ENCODE measurements around the gene FOXD4. TPM values are rescaled to one million over a fixed set of nuclear protein-coding genes. Genes with fewer than 3 reads are reported as not detected.
A peak's percentile ranks its signal among the peaks of the same experiment; 100 is the strongest.
"Not testable (repeated sequence)": the region's sequence is repeated elsewhere in the genome, so short reads cannot be mapped to it uniquely, and the experiment has no call there.

Gene FOXD4
- polyA plus RNA-seq, 1 donor (not counting 4 experiments of a cell fraction or from before 2014, with no cell fraction given): 0.18 TPM

GRCh38 chr9:94992-95391 is 23.2 kb downstream of the FOXD4 start:
- H3K27ac ChIP-seq (ENCODE audit: control insufficient read depth, insufficient read depth, low read length); H3K4me1 ChIP-seq (ENCODE audit: control insufficient read depth, extremely low read depth, insufficient read depth, low read length); H3K9me1 ChIP-seq (ENCODE audit: control insufficient read depth, extremely low read depth, insufficient read depth, low read length); H3K4me2 ChIP-seq (ENCODE audit: control insufficient read depth, extremely low read depth, insufficient read depth, low read depth, low read length); H3K4me3 ChIP-seq (ENCODE audit: control insufficient read depth in 2 of 3, extremely low read depth in 1 of 3, insufficient read depth in 2 of 3, low read depth in 1 of 3, low read length in 3 of 3); H3K27me3 ChIP-seq (ENCODE audit: control insufficient read depth, extremely low read depth, insufficient read depth, low read length); H3K79me2 ChIP-seq (ENCODE audit: control insufficient read depth, insufficient read depth, low read length); H2AFZ ChIP-seq (ENCODE audit: control insufficient read depth, low read length); dilution Hi-C loops (cut with MboI; ENCODE audit: extremely low pct_ligation_motif_present, low sequenced_read_pairs); H3K36me3 ChIP-seq (ENCODE audit: control insufficient read depth in 2 of 2, extremely low read depth in 1 of 2, insufficient read depth in 2 of 2, low read length in 2 of 2); H3K9ac ChIP-seq (ENCODE audit: control insufficient read depth, extremely low read depth, insufficient read depth, low read length); DNase-seq (ENCODE audit: low read depth, low spot score); FAIRE-seq; H4K20me1 ChIP-seq (ENCODE audit: control insufficient read depth, extremely low read depth, insufficient read depth, low read length); H3K9me3 ChIP-seq (ENCODE audit: control insufficient read depth, low read depth, low read length): not testable (repeated sequence)

DNA sequence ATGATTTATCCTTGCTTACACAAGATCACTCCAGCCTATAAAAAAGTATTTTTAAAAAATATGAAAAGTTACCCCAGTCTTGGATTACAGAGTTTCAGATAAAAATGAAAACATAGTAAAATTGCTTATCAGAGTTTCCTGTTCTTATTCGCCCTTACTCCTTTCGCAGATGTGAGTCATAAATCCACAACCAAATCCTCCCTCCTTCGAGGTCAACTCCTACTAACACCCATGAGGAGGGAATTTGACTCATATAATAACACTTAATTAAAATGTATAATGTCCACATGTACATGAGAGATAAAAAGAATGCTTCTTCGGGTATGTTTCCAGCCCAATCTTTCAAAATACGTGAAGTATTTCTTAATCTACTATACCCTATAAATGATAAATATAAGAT is 23.9 kb downstream of the FOXD4 start:
- dilution Hi-C loops (cut with MboI; ENCODE audit: extremely low pct_ligation_motif_present, low sequenced_read_pairs); FAIRE-seq; H4K20me1 ChIP-seq (ENCODE audit: control insufficient read depth, extremely low read depth, insufficient read depth, low read length); H3K27ac ChIP-seq (ENCODE audit: control insufficient read depth, insufficient read depth, low read length); H2AFZ ChIP-seq (ENCODE audit: control insufficient read depth, low read length); H3K27me3 ChIP-seq (ENCODE audit: control insufficient read depth, extremely low read depth, insufficient read depth, low read length); H3K9me1 ChIP-seq (ENCODE audit: control insufficient read depth, extremely low read depth, insufficient read depth, low read length); DNase-seq (ENCODE audit: low read depth, low spot score); H3K4me2 ChIP-seq (ENCODE audit: control insufficient read depth, extremely low read depth, insufficient read depth, low read depth, low read length); H3K4me1 ChIP-seq (ENCODE audit: control insufficient read depth, extremely low read depth, insufficient read depth, low read length); H3K9me3 ChIP-seq (ENCODE audit: control insufficient read depth, low read depth, low read length); H3K4me3 ChIP-seq (ENCODE audit: control insufficient read depth in 2 of 3, extremely low read depth in 1 of 3, insufficient read depth in 2 of 3, low read depth in 1 of 3, low read length in 3 of 3); H3K79me2 ChIP-seq (ENCODE audit: control insufficient read depth, insufficient read depth, low read length); H3K36me3 ChIP-seq (ENCODE audit: control insufficient read depth in 2 of 2, extremely low read depth in 1 of 2, insufficient read depth in 2 of 2, low read length in 2 of 2); H3K9ac ChIP-seq (ENCODE audit: control insufficient read depth, extremely low read depth, insufficient read depth, low read length): not testable (repeated sequence)

- H3K79me2 ChIP-seq (ENCODE audit: control insufficient read depth, insufficient read depth, low read length); H3K9me3 ChIP-seq (ENCODE audit: control insufficient read depth, low read depth, low read length); FAIRE-seq; H2AFZ ChIP-seq (ENCODE audit: control insufficient read depth, low read length); H3K27me3 ChIP-seq (ENCODE audit: control insufficient read depth, extremely low read depth, insufficient read depth, low read length); H4K20me1 ChIP-seq (ENCODE audit: control insufficient read depth, extremely low read depth, insufficient read depth, low read length); dilution Hi-C loops (cut with MboI; ENCODE audit: extremely low pct_ligation_motif_present, low sequenced_read_pairs); H3K36me3 ChIP-seq (ENCODE audit: control insufficient read depth in 2 of 2, extremely low read depth in 1 of 2, insufficient read depth in 2 of 2, low read length in 2 of 2); H3K4me3 ChIP-seq (ENCODE audit: control insufficient read depth in 2 of 3, extremely low read depth in 1 of 3, insufficient read depth in 2 of 3, low read depth in 1 of 3, low read length in 3 of 3); H3K4me2 ChIP-seq (ENCODE audit: control insufficient read depth, extremely low read depth, insufficient read depth, low read depth, low read length); DNase-seq (ENCODE audit: low read depth, low spot score); H3K9me1 ChIP-seq (ENCODE audit: control insufficient read depth, extremely low read depth, insufficient read depth, low read length); H3K4me1 ChIP-seq (ENCODE audit: control insufficient read depth, extremely low read depth, insufficient read depth, low read length); H3K27ac ChIP-seq (ENCODE audit: control insufficient read depth, insufficient read depth, low read length); H3K9ac ChIP-seq (ENCODE audit: control insufficient read depth, extremely low read depth, insufficient read depth, low read length): not testable (repeated sequence)
These were observed 24.3 kb downstream of the FOXD4 start for GRCh38 chr9:93909-94308.

GRCh38 chr9:90851-91250 is 27.4 kb downstream of the FOXD4 start:
- H3K9me1 ChIP-seq (ENCODE audit: control insufficient read depth, extremely low read depth, insufficient read depth, low read length); H3K27me3 ChIP-seq (ENCODE audit: control insufficient read depth, extremely low read depth, insufficient read depth, low read length); H3K9me3 ChIP-seq (ENCODE audit: control insufficient read depth, low read depth, low read length); H3K27ac ChIP-seq (ENCODE audit: control insufficient read depth, insufficient read depth, low read length); H3K4me1 ChIP-seq (ENCODE audit: control insufficient read depth, extremely low read depth, insufficient read depth, low read length); H4K20me1 ChIP-seq (ENCODE audit: control insufficient read depth, extremely low read depth, insufficient read depth, low read length); H3K4me2 ChIP-seq (ENCODE audit: control insufficient read depth, extremely low read depth, insufficient read depth, low read depth, low read length); FAIRE-seq; H3K36me3 ChIP-seq (ENCODE audit: control insufficient read depth in 2 of 2, extremely low read depth in 1 of 2, insufficient read depth in 2 of 2, low read length in 2 of 2); H2AFZ ChIP-seq (ENCODE audit: control insufficient read depth, low read length); dilution Hi-C loops (cut with MboI; ENCODE audit: extremely low pct_ligation_motif_present, low sequenced_read_pairs); H3K9ac ChIP-seq (ENCODE audit: control insufficient read depth, extremely low read depth, insufficient read depth, low read length); H3K4me3 ChIP-seq (ENCODE audit: control insufficient read depth in 2 of 3, extremely low read depth in 1 of 3, insufficient read depth in 2 of 3, low read depth in 1 of 3, low read length in 3 of 3); H3K79me2 ChIP-seq (ENCODE audit: control insufficient read depth, insufficient read depth, low read length): not testable (repeated sequence)
- peak; percentile 0 for DNase-seq (ENCODE audit: low read depth, low spot score)

GRCh38 chr9:88396-89037 is 29.7 kb downstream of the FOXD4 start:
- H3K4me2 ChIP-seq (ENCODE audit: control insufficient read depth, extremely low read depth, insufficient read depth, low read depth, low read length); H3K27ac ChIP-seq (ENCODE audit: control insufficient read depth, insufficient read depth, low read length); H3K27me3 ChIP-seq (ENCODE audit: control insufficient read depth, extremely low read depth, insufficient read depth, low read length); H3K4me1 ChIP-seq (ENCODE audit: control insufficient read depth, extremely low read depth, insufficient read depth, low read length); H3K9ac ChIP-seq (ENCODE audit: control insufficient read depth, extremely low read depth, insufficient read depth, low read length); FAIRE-seq; H3K79me2 ChIP-seq (ENCODE audit: control insufficient read depth, insufficient read depth, low read length); H3K36me3 ChIP-seq (ENCODE audit: control insufficient read depth in 2 of 2, extremely low read depth in 1 of 2, insufficient read depth in 2 of 2, low read length in 2 of 2); H4K20me1 ChIP-seq (ENCODE audit: control insufficient read depth, extremely low read depth, insufficient read depth, low read length); dilution Hi-C loops (cut with MboI; ENCODE audit: extremely low pct_ligation_motif_present, low sequenced_read_pairs); H3K4me3 ChIP-seq (ENCODE audit: control insufficient read depth in 2 of 3, extremely low read depth in 1 of 3, insufficient read depth in 2 of 3, low read depth in 1 of 3, low read length in 3 of 3); H3K9me1 ChIP-seq (ENCODE audit: control insufficient read depth, extremely low read depth, insufficient read depth, low read length); DNase-seq (ENCODE audit: low read depth, low spot score); H3K9me3 ChIP-seq (ENCODE audit: control insufficient read depth, low read depth, low read length); H2AFZ ChIP-seq (ENCODE audit: control insufficient read depth, low read length): not testable (repeated sequence)

All from keratinocyte (primary cell).